Measurements from ENCODE around the gene TNFSF10. TPM values are rescaled to one million over a fixed set of nuclear protein-coding genes. Genes with fewer than 3 reads are reported as not detected.

Gene TNFSF10
- total and polyA plus RNA-seq, 2 donors (not counting 1 experiment from before 2014, with no cell fraction given) = 16.4 to 21.0 TPM

DNA sequence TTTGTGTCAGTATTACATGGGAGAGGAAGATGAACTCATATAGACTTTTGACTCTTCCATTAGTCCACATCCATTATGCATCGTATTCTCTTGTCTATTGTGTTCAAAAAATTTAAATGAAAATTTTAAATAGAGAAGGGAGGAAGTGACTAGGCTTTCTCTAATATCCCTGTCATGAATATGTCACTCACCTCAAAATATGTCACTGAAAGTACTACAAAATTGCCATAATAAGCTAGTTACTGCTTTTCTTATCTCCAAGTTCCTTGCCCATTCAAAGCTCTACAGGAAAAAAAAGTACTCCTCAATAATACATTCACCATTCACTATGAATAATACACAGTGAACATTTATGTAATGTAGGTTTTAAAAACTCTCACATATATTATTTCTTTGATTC lies 52.6 kb downstream of the TNFSF10 start:
- ChIA-PET CTCF (interaction anchor here (1.4 kb wide), 3 partner anchors 9 to 138 kb away, joined by 3 to 4 read pairs (median 4); no protein-coding TSS in a partner anchor), POLR2A (no interaction called here)
- Histone ChIP-seq H3K27ac (ENCODE audit: low read length in 2 of 2) (no peak overlapping the region), H3K9ac (ENCODE audit: low read length) (no peak overlapping the region), H3K4me2 (replicated peaks; ENCODE audit: low read depth, low read length, poor library complexity, severe bottlenecking) (no peak overlapping the region), H3K27me3 (replicated peaks in 1 of 4; ENCODE audit: control extremely low read depth in 1 of 4, control insufficient read depth in 3 of 4, insufficient read depth in 4 of 4, low read length in 3 of 4) (peaks cover 0 to 3% (median 0%) of the 10 kb centered on the region in 4 experiments), H3K9me3 (ENCODE audit: control extremely low read depth in 1 of 3, control insufficient read depth in 2 of 3, insufficient read depth in 1 of 3, low read length in 2 of 3) (peaks cover 2 to 3% (median 2%) of the 10 kb centered on the region in 3 donors), H3K79me2 (ENCODE audit: control insufficient read depth, insufficient read depth, low read length) (no peaks in the 10 kb centered on the region), H3K36me3 (replicated peaks in 1 of 2; ENCODE audit: control extremely low read depth in 1 of 2, control insufficient read depth in 1 of 2, extremely low read depth in 1 of 2, insufficient read depth in 2 of 2, low read length in 1 of 2) (no peaks in the 10 kb centered on the region), H4K20me1 (ENCODE audit: control insufficient read depth, insufficient read depth, low read length, poor library complexity, severe bottlenecking) (no peaks in the 10 kb centered on the region), H3K4me1 (ENCODE audit: control insufficient read depth in 2 of 2, insufficient read depth in 2 of 2, low read length in 2 of 2) (no peaks in the 10 kb centered on the region), H3K4me3 (ENCODE audit: control extremely low read depth in 1 of 5, extremely low read depth in 1 of 5, insufficient read depth in 1 of 5, low read depth in 2 of 5, low read length in 4 of 5) (no peak overlapping the region), H2AFZ (ENCODE audit: insufficient read depth, low read depth, low read length, poor library complexity, severe bottlenecking) (no peak overlapping the region)
- WGBS (ENCODE audit: insufficient coverage) = no CpG with 5 or more reads among the region's 1 CpG
- Mint-ChIP-seq H3K4me1 (no peaks in the 10 kb centered on the region), H3K9me3 (ENCODE audit: insufficient read depth) (peaks cover 5% of the 10 kb centered on the region), H3K4me3 (no peak overlapping the region), H3K27ac (no peak overlapping the region), H3K27me3 (peaks cover 21% of the 10 kb centered on the region)
- intact Hi-C loops (cut with micrococcal nuclease) = no loop called here
- DNase-seq = no peak
- TF ChIP-seq, protein P1, sequence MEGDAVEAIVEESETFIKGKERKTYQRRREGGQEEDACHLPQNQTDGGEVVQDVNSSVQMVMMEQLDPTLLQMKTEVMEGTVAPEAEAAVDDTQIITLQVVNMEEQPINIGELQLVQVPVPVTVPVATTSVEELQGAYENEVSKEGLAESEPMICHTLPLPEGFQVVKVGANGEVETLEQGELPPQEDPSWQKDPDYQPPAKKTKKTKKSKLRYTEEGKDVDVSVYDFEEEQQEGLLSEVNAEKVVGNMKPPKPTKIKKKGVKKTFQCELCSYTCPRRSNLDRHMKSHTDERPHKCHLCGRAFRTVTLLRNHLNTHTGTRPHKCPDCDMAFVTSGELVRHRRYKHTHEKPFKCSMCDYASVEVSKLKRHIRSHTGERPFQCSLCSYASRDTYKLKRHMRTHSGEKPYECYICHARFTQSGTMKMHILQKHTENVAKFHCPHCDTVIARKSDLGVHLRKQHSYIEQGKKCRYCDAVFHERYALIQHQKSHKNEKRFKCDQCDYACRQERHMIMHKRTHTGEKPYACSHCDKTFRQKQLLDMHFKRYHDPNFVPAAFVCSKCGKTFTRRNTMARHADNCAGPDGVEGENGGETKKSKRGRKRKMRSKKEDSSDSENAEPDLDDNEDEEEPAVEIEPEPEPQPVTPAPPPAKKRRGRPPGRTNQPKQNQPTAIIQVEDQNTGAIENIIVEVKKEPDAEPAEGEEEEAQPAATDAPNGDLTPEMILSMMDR (IDR thresholded peaks at IDR 0.05) = no peak
- TF ChIP-seq EZH2 (IDR thresholded peaks at IDR 0.05; ENCODE audit: borderline replicate concordance, insufficient read depth, low read depth, low read length, poor library complexity, severe bottlenecking) = no peak
- ATAC-seq (ENCODE audit: low read depth) = no peak

DNA sequence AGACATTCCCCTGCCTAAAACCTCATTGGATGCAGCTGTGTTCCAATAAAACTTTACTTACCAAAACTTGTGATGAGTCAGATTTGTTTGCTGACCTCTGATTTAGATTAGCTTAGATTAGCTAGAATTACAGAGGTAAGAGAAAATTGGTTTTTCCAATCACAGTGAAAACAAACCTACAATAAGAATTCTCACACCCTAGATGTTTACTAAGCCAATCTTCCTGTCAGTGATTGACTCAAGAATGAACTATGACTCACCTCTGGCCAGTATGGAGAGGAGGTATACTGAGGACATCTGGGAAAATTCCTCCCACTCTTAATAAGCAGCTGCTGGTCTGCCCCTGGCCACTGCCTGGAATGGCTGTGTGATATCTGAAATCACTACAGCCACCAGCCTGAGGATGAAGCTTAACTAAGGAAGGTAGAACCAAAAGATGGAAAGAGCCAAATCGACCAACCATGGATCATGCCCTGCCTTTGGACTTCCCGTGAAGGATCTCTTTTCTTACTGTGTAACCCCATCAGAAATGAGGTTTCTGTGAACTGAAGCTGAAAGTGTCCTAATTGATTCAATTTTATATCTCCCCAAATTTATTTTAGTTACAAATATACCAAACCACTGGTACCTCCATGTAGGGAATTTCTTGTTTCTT lies 55.9 kb downstream of the TNFSF10 start:
- Mint-ChIP-seq H3K4me1 (no peaks in the 10 kb centered on the region), H3K27me3 (peaks cover 26% of the 10 kb centered on the region), H3K9me3 (ENCODE audit: insufficient read depth) (peaks cover 4% of the 10 kb centered on the region), H3K4me3 (no peak overlapping the region), H3K27ac (no peak overlapping the region)
- Histone ChIP-seq H3K4me3 (ENCODE audit: control extremely low read depth in 1 of 5, extremely low read depth in 1 of 5, insufficient read depth in 1 of 5, low read depth in 2 of 5, low read length in 4 of 5) (no peak overlapping the region), H3K9me3 (ENCODE audit: control extremely low read depth in 1 of 3, control insufficient read depth in 2 of 3, insufficient read depth in 1 of 3, low read length in 2 of 3) (peaks cover 0 to 2% (median 2%) of the 10 kb centered on the region in 3 donors), H3K79me2 (ENCODE audit: control insufficient read depth, insufficient read depth, low read length) (no peaks in the 10 kb centered on the region), H3K27me3 (replicated peaks in 1 of 4; ENCODE audit: control extremely low read depth in 1 of 4, control insufficient read depth in 3 of 4, insufficient read depth in 4 of 4, low read length in 3 of 4) (peaks cover 0 to 3% (median 0%) of the 10 kb centered on the region in 4 experiments), H3K4me1 (ENCODE audit: control insufficient read depth in 2 of 2, insufficient read depth in 2 of 2, low read length in 2 of 2) (no peaks in the 10 kb centered on the region), H4K20me1 (ENCODE audit: control insufficient read depth, insufficient read depth, low read length, poor library complexity, severe bottlenecking) (no peaks in the 10 kb centered on the region), H3K9ac (ENCODE audit: low read length) (no peak overlapping the region), H2AFZ (ENCODE audit: insufficient read depth, low read depth, low read length, poor library complexity, severe bottlenecking) (no peak overlapping the region), H3K36me3 (replicated peaks in 1 of 2; ENCODE audit: control extremely low read depth in 1 of 2, control insufficient read depth in 1 of 2, extremely low read depth in 1 of 2, insufficient read depth in 2 of 2, low read length in 1 of 2) (no peaks in the 10 kb centered on the region), H3K27ac (ENCODE audit: low read length in 2 of 2) (no peak overlapping the region), H3K4me2 (replicated peaks; ENCODE audit: low read depth, low read length, poor library complexity, severe bottlenecking) (no peak overlapping the region)
- DNase-seq = no peak
- TF ChIP-seq, protein P1 (IDR thresholded peaks at IDR 0.05) = no peak
- TF ChIP-seq EZH2 (IDR thresholded peaks at IDR 0.05; ENCODE audit: borderline replicate concordance, insufficient read depth, low read depth, low read length, poor library complexity, severe bottlenecking) = no peak
- WGBS (ENCODE audit: insufficient coverage) = no CpG with 5 or more reads among the region's 2 CpGs
- CTCF ChIA-PET = interaction anchor here (1.2 kb wide), 1 partner anchor 30 kb away, joined by 3 read pairs; no protein-coding TSS in a partner anchor
- intact Hi-C loops (cut with micrococcal nuclease) = no loop called here
- no peak for ATAC-seq (ENCODE audit: low read depth)
- POLR2A ChIA-PET = no interaction called here
